Loucy (cell line): ENCODE data around the gene TXNRD2.

Experiments
- H2AFZ ChIP-seq: fragments of 200-600 bp; sonication (generic); 2 replicates; pipeline ENCODE4 v1.6.0; 2016; ENCODE audit warnings: antibody characterized with exemption, mild to moderate bottlenecking, low read length, moderate library complexity
- H3F3A ChIP-seq: fragments of 200-600 bp; 2 replicates; pipeline ENCODE4 v1.6.0; 2016; ENCODE audit warnings: antibody characterized with exemption, low read depth, mild to moderate bottlenecking
- H3K27me3 ChIP-seq: fragments of 200-600 bp; sonication (generic); 2 replicates; pipeline ENCODE4 v1.6.1; 2014; ENCODE audit warnings: low read length, mild to moderate bottlenecking; ENCODE audit not compliant: insufficient read depth, poor library complexity, severe bottlenecking
- H3K36me3 ChIP-seq: fragments of 200-600 bp; sonication (generic); 2 replicates; pipeline ENCODE4 v1.6.1; 2016; ENCODE audit warnings: low read length; ENCODE audit not compliant: insufficient read depth
- H3K4me1 ChIP-seq: fragments of 200-600 bp; sonication (generic); 2 replicates; pipeline ENCODE4 v1.5.1; 2014; ENCODE audit warnings: low read length, mild to moderate bottlenecking; ENCODE audit not compliant: insufficient read depth, poor library complexity, severe bottlenecking
- H3K4me2 ChIP-seq: fragments of 200-600 bp; sonication (generic); 2 replicates; pipeline ENCODE4 v1.6.0; 2014; ENCODE audit warnings: antibody characterized with exemption, low read length, low read depth, mild to moderate bottlenecking; ENCODE audit not compliant: poor library complexity, severe bottlenecking
- H3K4me3 ChIP-seq: fragments of 200-600 bp; sonication (generic); 2 replicates; pipeline ENCODE4 v1.5.1; 2014; ENCODE audit warnings: low read length, mild to moderate bottlenecking, mixed read lengths; ENCODE audit not compliant: poor library complexity, severe bottlenecking
- H3K79me2 ChIP-seq: fragments of 200-600 bp; sonication (generic); 2 replicates; pipeline ENCODE4 v1.6.1; 2014; ENCODE audit warnings: low read length; ENCODE audit not compliant: insufficient read depth
- H3K9ac ChIP-seq: fragments of 200-600 bp; sonication (generic); 2 replicates; pipeline ENCODE4 v1.6.0; 2014; ENCODE audit warnings: mild to moderate bottlenecking, low read depth, low read length, moderate library complexity; ENCODE audit not compliant: poor library complexity, severe bottlenecking
- H3K9me2 ChIP-seq: fragments of 200-600 bp; sonication (generic); replicated peaks from 2 replicates; pipeline ENCODE4 v1.6.1; 2016; ENCODE audit warnings: low read depth, low read length, mixed read lengths
- H3K9me3 ChIP-seq: fragments of 200-600 bp; sonication (generic); 2 replicates; pipeline ENCODE4 v1.6.1; 2014; ENCODE audit warnings: mild to moderate bottlenecking, antibody characterized with exemption, low read length, low read depth; ENCODE audit not compliant: insufficient read depth
- H4K20me1 ChIP-seq: fragments of 200-600 bp; sonication (generic); 2 replicates; pipeline ENCODE4 v1.6.0; 2014; ENCODE audit warnings: antibody characterized with exemption, low read length, mild to moderate bottlenecking; ENCODE audit not compliant: insufficient read depth, poor library complexity, severe bottlenecking
- CTCF ChIP-seq: fragments of 200-600 bp; sonication (generic); conservative IDR thresholded peaks from 2 replicates; pipeline ENCODE4 v1.5.1; 2014; ENCODE audit warnings: mild to moderate bottlenecking, antibody characterized with exemption, low read length
- EZH2phosphoT487 ChIP-seq: fragments of 200-600 bp; IDR thresholded peaks from 2 replicates; pipeline ENCODE4 v1.6.1; 2018; ENCODE audit warnings: antibody characterized with exemption, mild to moderate bottlenecking, moderate library complexity, borderline replicate concordance

TXNRD2 gene

GRCh38 chr22:19961868-19962245 is 20.2 kb upstream of the TXNRD2 start:
- Histone ChIP-seq H3F3A (no peaks in the 10 kb centered on the region), H3K9me2 (no peaks in the 10 kb centered on the region), H3K27me3 (no peaks in the 10 kb centered on the region), H3K79me2 (no peaks in the 10 kb centered on the region), H2AFZ (no peak overlapping the region), H3K4me3 (no peak overlapping the region), H3K4me1 (no peaks in the 10 kb centered on the region), H4K20me1 (peaks cover 5% of the 10 kb centered on the region), H3K4me2 (no peak overlapping the region), H3K9ac (no peak overlapping the region), H3K9me3 (no peaks in the 10 kb centered on the region), H3K36me3 (peaks cover 12% of the 10 kb centered on the region; the same call in 1 of the 2 replicates)
- no peak for TF ChIP-seq CTCF
- TF ChIP-seq EZH2phosphoT487: no peak

GRCh38 chr22:19961201-19961580 is 19.6 kb upstream of the TXNRD2 start:
- no peaks in the 10 kb centered on the region for H3K9me2 ChIP-seq
- H3K4me1 ChIP-seq: no peaks in the 10 kb centered on the region
- no peaks in the 10 kb centered on the region for H3K27me3 ChIP-seq
- peaks cover 5% of the 10 kb centered on the region for H4K20me1 ChIP-seq
- no peaks in the 10 kb centered on the region for H3K9me3 ChIP-seq
- no peak overlapping the region for H3K4me3 ChIP-seq
- H3K36me3 ChIP-seq: peaks cover 12% of the 10 kb centered on the region; the same call in 1 of the 2 replicates
- H2AFZ ChIP-seq: no peak overlapping the region
- TF ChIP-seq CTCF: no peak
- TF ChIP-seq EZH2phosphoT487: no peak
- H3K4me2 ChIP-seq: no peak overlapping the region
- H3F3A ChIP-seq: no peaks in the 10 kb centered on the region
- H3K9ac ChIP-seq: no peak overlapping the region
- no peaks in the 10 kb centered on the region for H3K79me2 ChIP-seq

- Histone ChIP-seq H3K4me1 (peaks cover 2% of the 10 kb centered on the region), H3F3A (no peaks in the 10 kb centered on the region), H3K79me2 (no peaks in the 10 kb centered on the region), H3K4me2 (no peak overlapping the region), H3K9me2 (no peaks in the 10 kb centered on the region), H4K20me1 (peaks cover 5% of the 10 kb centered on the region), H3K9ac (no peak overlapping the region), H3K4me3 (no peak overlapping the region), H2AFZ (no peak overlapping the region), H3K27me3 (no peaks in the 10 kb centered on the region), H3K9me3 (no peaks in the 10 kb centered on the region), H3K36me3 (peaks cover 12% of the 10 kb centered on the region; the same call in 1 of the 2 replicates)
- TF ChIP-seq CTCF (no peak), EZH2phosphoT487 (no peak)
Measured at GRCh38 chr22:19960491-19961200, 19.0 kb upstream of the TXNRD2 start.
